ENCODE measurements around the gene ACTN4.

The ACTN4 gene

DNA sequence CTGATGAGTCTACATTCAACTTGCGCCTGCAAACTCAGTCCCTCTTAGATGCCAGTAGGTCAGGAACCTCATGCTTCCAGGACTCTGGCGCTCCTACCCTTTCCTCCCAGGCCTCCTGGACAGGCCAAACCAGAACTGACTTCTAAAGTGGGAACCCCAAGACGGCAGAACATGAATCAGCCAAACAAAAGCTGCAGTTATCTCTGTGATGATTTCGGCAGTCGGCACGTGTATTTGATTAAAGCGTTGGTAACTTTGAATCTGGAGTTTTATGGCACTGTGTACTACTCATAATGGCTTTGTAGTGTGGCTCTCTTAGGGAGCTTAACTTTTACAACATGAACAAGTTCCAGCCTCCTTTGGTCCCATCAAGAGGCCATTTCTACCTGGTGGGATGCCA, 13.7 kb downstream of the ACTN4 start:
- no peak for DNase-seq (ENCODE audit: low read depth)

DNA sequence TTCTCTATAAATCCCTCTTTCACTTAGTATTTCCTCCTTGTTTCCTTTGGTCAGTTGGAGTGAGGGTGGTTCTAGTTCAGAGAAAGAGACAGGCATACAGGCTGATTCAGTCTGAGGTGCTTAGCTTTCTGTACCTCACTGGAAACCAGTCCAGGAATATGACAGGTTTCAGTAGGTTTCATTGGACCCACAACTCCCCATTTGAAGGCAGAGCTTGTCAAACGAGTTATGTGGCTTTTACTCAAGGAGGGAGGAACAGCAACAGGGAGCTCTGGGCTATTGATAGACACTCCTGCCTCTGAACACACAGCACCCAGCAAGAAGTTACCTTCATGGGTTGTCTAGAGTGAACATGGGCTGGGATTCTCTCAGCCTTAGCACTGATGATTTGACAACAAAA, 14.5 kb downstream of the ACTN4 start:
- DNase-seq (ENCODE audit: low read depth): no peak

GRCh38 chr19:38662537-38663155, 15.2 kb downstream of the ACTN4 start:
- no peak for DNase-seq (ENCODE audit: low read depth)

GRCh38 chr19:38663156-38663651, 15.8 kb downstream of the ACTN4 start:
- DNase-seq (ENCODE audit: low read depth): no peak

DNA sequence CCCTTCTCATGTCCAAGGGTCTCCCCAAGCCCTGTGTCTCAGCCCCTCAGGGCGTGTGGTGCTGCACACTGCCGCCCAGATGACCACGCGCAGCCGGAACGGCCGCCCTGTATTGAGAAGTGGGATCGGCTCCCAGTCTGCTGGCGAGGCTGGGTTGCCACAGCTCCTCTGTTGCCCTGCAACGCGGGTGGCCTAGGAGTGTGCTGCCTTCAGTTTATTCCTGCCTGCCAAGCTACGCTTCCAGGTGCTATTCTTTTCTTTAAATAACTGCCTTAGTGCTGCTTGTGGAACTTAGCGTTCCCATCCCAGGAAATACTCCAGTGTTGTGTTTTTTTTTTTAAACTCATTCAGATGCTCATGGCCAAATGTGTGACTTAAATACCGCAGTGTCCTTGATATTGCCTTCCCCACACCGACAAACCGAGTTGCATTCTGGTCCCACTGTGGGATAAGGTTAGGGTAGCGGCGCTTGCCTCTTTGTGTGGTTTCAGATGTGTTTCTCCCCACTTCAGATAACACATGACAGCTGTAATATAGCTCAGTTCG, 16.6 kb downstream of the ACTN4 start:
- DNase-seq (ENCODE audit: low read depth): no peak

- DNase-seq (ENCODE audit: low read depth): no peak
Observed at GRCh38 chr19:38664503-38665211, 17.2 kb downstream of the ACTN4 start.

- DNase-seq (ENCODE audit: low read depth): no peak
Observed at GRCh38 chr19:38665219-38665931, 17.9 kb downstream of the ACTN4 start.

GRCh38 chr19:38665950-38666662, 18.7 kb downstream of the ACTN4 start:
- DNase-seq (ENCODE audit: low read depth): no peak

DNA sequence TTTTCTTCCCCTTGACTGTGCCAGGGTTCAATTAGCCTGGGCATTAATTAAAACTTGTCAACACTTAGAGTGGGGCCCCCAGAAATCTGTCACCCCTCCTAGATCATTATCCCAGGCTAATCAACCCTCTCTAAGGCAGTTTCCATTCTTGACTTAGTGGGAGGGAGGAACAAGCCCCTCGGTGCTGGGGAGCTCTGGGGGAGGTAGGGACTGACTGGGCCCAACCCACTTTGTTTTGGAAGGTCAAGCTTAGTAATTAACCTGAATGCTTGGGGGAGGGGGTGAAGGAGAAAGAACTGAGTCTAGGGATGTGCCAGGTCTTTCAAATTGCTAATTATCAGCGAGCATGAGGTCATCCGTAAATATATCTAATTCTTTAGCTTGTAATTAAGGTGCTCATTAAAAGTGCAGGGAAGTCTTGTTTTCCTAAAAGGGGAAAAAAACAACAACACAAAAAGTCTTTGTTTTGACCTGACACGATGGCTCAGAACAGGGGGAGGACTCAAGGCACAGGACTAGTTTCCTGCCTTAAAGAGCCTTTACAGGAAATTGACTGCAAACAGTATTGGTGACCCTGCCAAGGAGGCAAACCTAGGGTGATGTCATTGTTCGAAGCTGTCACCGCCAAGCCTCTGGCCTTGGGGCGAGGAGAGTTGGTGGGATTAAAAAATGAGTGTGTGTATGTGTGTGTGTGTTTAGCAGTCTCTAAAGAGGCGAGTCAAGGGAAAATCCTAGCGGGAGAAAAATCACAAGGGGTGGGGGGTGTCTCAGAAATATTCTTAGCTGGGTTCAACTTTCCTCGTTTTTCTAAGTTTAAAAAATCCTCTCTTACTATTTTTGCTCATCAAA, 19.4 kb downstream of the ACTN4 start:
- DNase-seq (ENCODE audit: low read depth): peak; percentile 71

GRCh38 chr19:38667661-38668171, 20.3 kb downstream of the ACTN4 start:
- DNase-seq (ENCODE audit: low read depth): peak; percentile 61

DNA sequence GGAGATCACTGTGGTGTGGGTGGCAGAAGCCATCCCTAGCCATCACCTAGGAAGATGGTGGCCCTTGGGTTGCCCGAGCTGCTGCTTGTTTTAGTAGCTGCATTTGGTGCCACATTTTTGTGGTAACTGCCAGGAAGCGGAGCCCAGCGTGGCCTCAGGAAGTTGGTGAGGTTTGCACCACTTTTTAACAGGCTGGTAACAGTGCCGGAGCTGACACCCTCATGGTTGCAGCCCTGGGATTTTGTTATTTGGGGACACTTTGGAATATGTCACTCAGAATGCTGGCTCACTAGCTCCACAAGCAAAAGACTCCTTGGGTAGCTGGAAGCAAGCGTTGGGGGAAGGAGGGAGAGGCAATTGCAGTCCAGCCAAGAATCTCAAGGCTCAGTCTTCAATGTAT, 22.1 kb downstream of the ACTN4 start:
- DNase-seq (ENCODE audit: low read depth): no peak

DNA sequence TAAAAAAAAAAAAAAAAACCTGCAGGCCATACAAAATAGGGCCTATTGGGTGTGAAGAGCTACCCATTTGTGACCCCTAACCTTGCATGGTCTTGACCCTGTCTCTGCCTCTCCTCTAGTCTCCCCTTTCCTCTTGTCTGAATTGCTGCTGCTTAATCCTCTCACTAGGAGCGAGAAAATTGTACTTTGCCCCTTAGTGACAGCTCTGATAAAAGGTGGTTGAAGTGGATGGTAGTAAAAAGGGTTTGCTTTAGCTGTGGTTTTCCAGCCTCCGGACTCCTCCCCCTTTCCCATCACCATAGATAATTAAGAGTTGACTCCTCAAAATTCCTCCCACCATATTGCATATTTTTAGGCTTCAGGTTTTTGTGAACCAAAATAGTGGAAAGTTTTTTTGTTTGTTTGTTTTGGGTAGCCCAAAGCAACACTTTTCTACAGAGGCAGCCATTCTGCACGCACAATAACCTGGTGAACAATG, 23.5 kb downstream of the ACTN4 start:
- no peak for DNase-seq (ENCODE audit: low read depth)

DNA sequence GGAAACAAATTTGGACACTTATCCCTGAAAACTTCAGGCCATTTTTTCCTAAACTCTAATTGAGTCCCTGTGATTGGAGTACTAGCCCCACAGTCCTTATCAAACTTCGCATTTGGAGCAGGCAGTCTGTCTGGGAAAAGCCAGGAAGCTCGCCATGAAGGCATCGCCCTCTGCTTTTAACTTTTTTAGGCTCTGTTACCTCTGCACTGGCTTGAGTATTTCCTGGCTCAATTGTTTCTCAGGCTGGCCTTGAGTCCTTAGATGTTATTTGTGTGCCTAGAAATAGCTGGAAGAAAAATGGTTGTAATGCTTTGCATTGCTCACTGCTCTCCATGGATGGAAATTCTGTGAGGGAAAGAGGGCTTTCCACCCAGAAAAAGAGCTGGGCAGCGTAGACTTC, 24.2 kb downstream of the ACTN4 start:
- DNase-seq (ENCODE audit: low read depth): no peak

GRCh38 chr19:38673030-38673429, 25.6 kb downstream of the ACTN4 start:
- DNase-seq (ENCODE audit: low read depth): no peak

DNA sequence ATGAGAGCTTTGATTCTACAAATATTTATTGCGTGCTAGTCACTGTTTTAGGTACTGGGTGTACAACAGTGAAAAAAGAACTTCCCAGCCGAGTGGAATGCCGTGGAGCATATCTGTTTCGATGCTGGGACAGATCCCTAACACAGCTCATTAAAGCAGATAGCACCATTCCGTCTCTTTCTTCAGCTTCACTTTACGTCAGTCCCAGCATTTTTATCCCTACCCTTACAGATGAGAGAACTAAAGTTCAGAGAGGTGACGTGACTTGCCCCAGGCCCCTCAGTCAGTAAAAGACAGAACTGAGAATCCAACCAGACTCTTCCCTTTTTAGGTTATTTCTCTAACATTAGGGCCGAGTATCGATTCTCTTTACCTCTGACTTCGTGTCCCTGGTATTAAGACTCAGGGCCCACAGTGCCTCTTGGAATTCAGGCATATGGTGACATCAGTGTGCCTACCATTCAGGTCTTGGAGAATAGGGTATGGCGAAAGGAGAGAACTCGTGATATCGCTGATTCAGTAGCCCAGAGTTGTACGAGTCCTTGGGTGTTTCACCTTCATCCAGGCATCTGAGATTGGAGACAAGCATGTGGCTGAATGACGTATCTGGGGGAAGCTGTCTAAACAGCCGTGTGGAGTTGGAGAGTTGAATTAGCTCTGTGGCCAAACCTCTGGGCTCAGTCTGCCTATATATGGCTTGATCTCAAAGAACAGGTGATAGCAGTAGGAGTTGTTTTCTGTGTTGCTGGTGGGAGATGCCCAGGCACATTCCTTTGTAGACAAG, 27.1 kb downstream of the ACTN4 start:
- DNase-seq (ENCODE audit: low read depth): no peak

DNA sequence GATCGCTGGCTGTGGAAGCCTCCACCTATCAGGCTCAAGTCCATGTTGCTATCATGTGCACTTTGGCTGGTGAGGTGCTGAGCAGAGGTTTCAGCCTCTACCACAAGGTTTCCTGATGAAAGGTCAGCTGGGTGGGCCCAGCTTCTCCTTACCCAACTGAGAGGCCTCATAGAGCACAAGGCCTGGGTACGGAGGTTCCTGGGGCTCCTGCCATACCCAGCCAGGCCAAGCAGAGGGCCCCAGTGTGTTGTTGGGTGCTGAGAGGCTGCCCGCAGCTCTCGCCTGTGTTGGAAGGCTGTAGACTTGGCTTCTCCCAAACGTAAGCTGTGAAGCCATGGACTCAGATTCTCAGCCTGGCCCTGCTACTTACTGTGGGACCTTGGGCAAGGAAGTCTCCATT, 28.2 kb downstream of the ACTN4 start:
- DNase-seq (ENCODE audit: low read depth): no peak

GRCh38 chr19:38676023-38676877, 28.8 kb downstream of the ACTN4 start:
- DNase-seq (ENCODE audit: low read depth): no peak

GRCh38 chr19:38676878-38677646, 29.6 kb downstream of the ACTN4 start:
- DNase-seq (ENCODE audit: low read depth): no peak

All from stromal cell of bone marrow (primary cell).